GM23338 (cell line): ENCODE results near the gene LEO1. TPM values are rescaled to one million over a fixed set of nuclear protein-coding genes. Genes with fewer than 3 reads are reported as not detected.

Experiments used
- ATAC-seq: fragments of 200-7000 bp; cut with Tn5 transposase; 3 replicates; pipeline ENCODE4 v1.9.1; 2020
- DNase-seq: peaks from one replicate; pipeline ENCODE4 v3.0.0-alpha.2; 2015; ENCODE audit warnings: low spot score
- H2AFZ ChIP-seq: fragments of 200-600 bp; sonication (generic); 2 replicates; pipeline ENCODE4 v1.8.0; 2016; ENCODE audit warnings: antibody characterized with exemption, mild to moderate bottlenecking, moderate library complexity
- H3F3A ChIP-seq: fragments of 200-600 bp; sonication (generic); replicated peaks from 2 replicates; pipeline ENCODE4 v1.8.0; 2017; ENCODE audit warnings: antibody characterized with exemption, mixed run types, low read depth
- H3K27ac ChIP-seq: fragments of 200-600 bp; sonication (generic); 2 replicates; pipeline ENCODE4 v1.6.1; 2016; ENCODE audit warnings: low read depth
- H3K27me3 ChIP-seq: fragments of 200-600 bp; sonication (generic); 2 replicates; pipeline ENCODE4 v1.8.0; 2016; ENCODE audit warnings: mild to moderate bottlenecking, mixed run types, moderate library complexity; ENCODE audit not compliant: insufficient read depth
- H3K36me3 ChIP-seq: fragments of 200-600 bp; sonication (generic); 2 replicates; pipeline ENCODE4 v1.8.0; 2016; ENCODE audit warnings: mild to moderate bottlenecking; ENCODE audit not compliant: insufficient read depth
- H3K4me1 ChIP-seq: fragments of 200-600 bp; sonication (generic); 2 replicates; pipeline ENCODE4 v1.8.0; 2016; ENCODE audit warnings: mild to moderate bottlenecking, moderate library complexity; ENCODE audit not compliant: insufficient read depth
- H3K4me2 ChIP-seq: fragments of 200-600 bp; sonication (generic); 2 replicates; pipeline ENCODE4 v1.7.1; 2017; ENCODE audit warnings: mixed run types
- H3K4me3 ChIP-seq: fragments of 200-600 bp; sonication (generic); 2 replicates; pipeline ENCODE4 v1.6.1; 2016; ENCODE audit warnings: mixed run types
- H3K79me2 ChIP-seq: fragments of 200-600 bp; sonication (generic); replicated peaks from 2 replicates; pipeline ENCODE4 v1.8.0; 2017; ENCODE audit warnings: mild to moderate bottlenecking; ENCODE audit not compliant: insufficient read depth
- H3K9me2 ChIP-seq: fragments of 200-600 bp; sonication (generic); 2 replicates; pipeline ENCODE4 v1.8.0; 2017; ENCODE audit not compliant: insufficient read depth
- H4K20me1 ChIP-seq: fragments of 200-600 bp; sonication (generic); replicated peaks from 2 replicates; pipeline ENCODE4 v1.8.0; 2017; ENCODE audit warnings: mild to moderate bottlenecking; ENCODE audit not compliant: insufficient read depth
- H3K27ac Mint-ChIP-seq: 2 replicates; pipeline ENCODE4 v1.8.0; 2020; ENCODE audit warnings: inconsistent platforms, mild to moderate bottlenecking, moderate library complexity, mixed read lengths
- H3K27me3 Mint-ChIP-seq: 3 replicates; pipeline ENCODE4 v1.8.0; 2022; ENCODE audit warnings: low read depth, mild to moderate bottlenecking, moderate library complexity, mixed read lengths, inconsistent platforms; ENCODE audit not compliant: insufficient read depth, poor library complexity
- H3K36me3 Mint-ChIP-seq: 3 replicates; pipeline ENCODE4 v1.8.0; 2021; ENCODE audit warnings: low read depth, mild to moderate bottlenecking, inconsistent platforms, moderate library complexity, mixed read lengths
- H3K4me1 Mint-ChIP-seq: 3 replicates; pipeline ENCODE4 v1.8.0; 2020; ENCODE audit warnings: mild to moderate bottlenecking, inconsistent platforms, mixed read lengths
- H3K4me3 Mint-ChIP-seq: 3 replicates; pipeline ENCODE4 v1.8.0; 2021; ENCODE audit warnings: moderate library complexity, mild to moderate bottlenecking, inconsistent platforms, mixed read lengths
- H3K9me3 Mint-ChIP-seq: 3 replicates; pipeline ENCODE4 v1.8.0; 2020; ENCODE audit warnings: moderate library complexity, mild to moderate bottlenecking, inconsistent platforms, mixed read lengths
- CREB1 ChIP-seq: fragments of 250-450 bp; sonication (Bioruptor Pico); IDR thresholded peaks from 2 replicates; pipeline ENCODE4 v1.5.0; 2020; ENCODE audit warnings: low read depth, mild to moderate bottlenecking, moderate library complexity
- CTCF ChIP-seq, 2 experiments: fragments of 200-600 bp in 1 of 2; sonication (generic) in 1 of 2; conservative IDR thresholded peaks; 2 replicates each; pipeline versions ENCODE4 v1.5.1 to v1.6.1; 2016 to 2017; ENCODE audit warnings: antibody characterized with exemption in 2 of 2, low read depth in 2 of 2, mild to moderate bottlenecking in 2 of 2, moderate library complexity in 1 of 2
- ETS1 ChIP-seq: IDR thresholded peaks from 2 replicates; pipeline ENCODE4 v1.6.1; 2016; ENCODE audit warnings: antibody characterized with exemption
- EZH2 ChIP-seq: fragments of 200-600 bp; sonication (generic); IDR thresholded peaks from one replicate; pipeline ENCODE4 v1.8.0; 2017; ENCODE audit warnings: antibody characterized with exemption, mild to moderate bottlenecking, low read depth; ENCODE audit not compliant: unreplicated experiment
- EZH2phosphoT487 ChIP-seq: fragments of 200-600 bp; sonication (generic); IDR thresholded peaks from one replicate; pipeline ENCODE4 v1.8.1; 2018; ENCODE audit warnings: antibody characterized with exemption; ENCODE audit not compliant: unreplicated experiment
- JUNB ChIP-seq: IDR thresholded peaks from one replicate; pipeline ENCODE4 v1.6.1; 2016; ENCODE audit warnings: antibody characterized with exemption; ENCODE audit not compliant: unreplicated experiment
- POLR2AphosphoS5 ChIP-seq: IDR thresholded peaks from 2 replicates; pipeline ENCODE4 v1.6.1; 2016; ENCODE audit warnings: antibody characterized with exemption, low read depth
- STAT1 ChIP-seq: IDR thresholded peaks from one replicate; pipeline ENCODE4 v1.6.1; 2016; ENCODE audit warnings: antibody characterized with exemption; ENCODE audit not compliant: unreplicated experiment
- ZNF331 ChIP-seq: fragments of 250-450 bp; sonication (Bioruptor Pico); IDR thresholded peaks from 2 replicates; pipeline ENCODE4 v1.5.0; 2020; ENCODE audit warnings: low read depth, mild to moderate bottlenecking, moderate library complexity
- ZNF462 ChIP-seq: fragments of 250-450 bp; sonication (Bioruptor Pico); IDR thresholded peaks from 2 replicates; pipeline ENCODE4 v1.5.0; 2020; ENCODE audit warnings: mild to moderate bottlenecking, moderate library complexity
- polyA plus RNA-seq: library from polyadenylated mRNA; unstranded; fragments of >200 nt; fragmentation: Nextera tagmentation; extraction: Ambion mirVana; gene quantifications from 2 replicates; pipeline ENCODE4 v1.2.1, GENCODE V29; 2016
- total RNA-seq: library from RNA; depleted of rRNA; stranded (reverse); fragments of >200 nt; shearing (Covaris generic); gene quantifications from 2 replicates; pipeline ENCODE4 v1.2.3, GENCODE V29; 2014

Gene LEO1
- total and polyA plus RNA-seq, 2 experiments from 2014 or later, result 41.4 to 55.6 TPM

- no peak for TF ChIP-seq ZNF462 (CRISPR knock-in tag)
- TF ChIP-seq CTCF (conservative IDR thresholded peaks at IDR 0.05; ENCODE audit: low read depth in 2 of 2), result no peak
- TF ChIP-seq JUNB, result no peak
Observed at GRCh38 chr15:52011711-52012144, 40.1 kb upstream of the LEO1 start (continued).

GRCh38 chr15:52010633-52011595, 39.3 kb upstream of the LEO1 start:
- H3K4me3 ChIP-seq, result no peak overlapping the region
- H3K4me2 ChIP-seq, result no peak overlapping the region
- H3K79me2 ChIP-seq, result no peaks in the 10 kb centered on the region
- H3K36me3 ChIP-seq, result no peaks in the 10 kb centered on the region
- H3K4me1 Mint-ChIP-seq, result no peaks in the 10 kb centered on the region
- DNase-seq (no peak), ATAC-seq (no peak)
- no peaks in the 10 kb centered on the region for H4K20me1 ChIP-seq
- H3K27me3 ChIP-seq, result no peaks in the 10 kb centered on the region
- no peak overlapping the region for H3K27ac ChIP-seq
- H3K27ac Mint-ChIP-seq, result no peak overlapping the region
- H3K4me1 ChIP-seq, result no peaks in the 10 kb centered on the region
- no peak overlapping the region for H2AFZ ChIP-seq
- H3K9me2 ChIP-seq, result no peaks in the 10 kb centered on the region; the same call in 1 of the 2 replicates
- H3K27me3 Mint-ChIP-seq, result peaks cover under 1% of the 10 kb centered on the region
- H3F3A ChIP-seq, result no peaks in the 10 kb centered on the region
- H3K36me3 Mint-ChIP-seq, result no peaks in the 10 kb centered on the region
- H3K4me3 Mint-ChIP-seq, result no peak overlapping the region
- no peaks in the 10 kb centered on the region for H3K9me3 Mint-ChIP-seq
- TF ChIP-seq ZNF331 (CRISPR knock-in tag) (no peak), JUNB (no peak), EZH2 (no peak), STAT1 (no peak), CREB1 (CRISPR knock-in tag) (no peak), POLR2AphosphoS5 (no peak), ETS1 (no peak), EZH2phosphoT487 (no peak), CTCF (conservative IDR thresholded peaks at IDR 0.05; ENCODE audit: low read depth in 2 of 2) (no peak)
